A673 (cell line): ENCODE measurements around the gene FTCD.

Source experiments
- EZH2 ChIP-seq: fragments of 200-600 bp; sonication (generic); IDR thresholded peaks from 2 replicates; pipeline ENCODE4 v1.6.1; 2017; ENCODE audit warnings: borderline replicate concordance, low read depth, mild to moderate bottlenecking, mixed read lengths, antibody characterized with exemption, low read length; ENCODE audit not compliant: poor library complexity, severe bottlenecking
- TF ChIP-seq, protein P1 (sequence below): fragments of 300-800, 200-600 bp; sonication (generic); conservative IDR thresholded peaks from 2 replicates; pipeline ENCODE4 v1.5.1; 2017; ENCODE audit warnings: low read depth, mild to moderate bottlenecking, antibody characterized with exemption, low read length, moderate library complexity, mixed read lengths

DNA sequence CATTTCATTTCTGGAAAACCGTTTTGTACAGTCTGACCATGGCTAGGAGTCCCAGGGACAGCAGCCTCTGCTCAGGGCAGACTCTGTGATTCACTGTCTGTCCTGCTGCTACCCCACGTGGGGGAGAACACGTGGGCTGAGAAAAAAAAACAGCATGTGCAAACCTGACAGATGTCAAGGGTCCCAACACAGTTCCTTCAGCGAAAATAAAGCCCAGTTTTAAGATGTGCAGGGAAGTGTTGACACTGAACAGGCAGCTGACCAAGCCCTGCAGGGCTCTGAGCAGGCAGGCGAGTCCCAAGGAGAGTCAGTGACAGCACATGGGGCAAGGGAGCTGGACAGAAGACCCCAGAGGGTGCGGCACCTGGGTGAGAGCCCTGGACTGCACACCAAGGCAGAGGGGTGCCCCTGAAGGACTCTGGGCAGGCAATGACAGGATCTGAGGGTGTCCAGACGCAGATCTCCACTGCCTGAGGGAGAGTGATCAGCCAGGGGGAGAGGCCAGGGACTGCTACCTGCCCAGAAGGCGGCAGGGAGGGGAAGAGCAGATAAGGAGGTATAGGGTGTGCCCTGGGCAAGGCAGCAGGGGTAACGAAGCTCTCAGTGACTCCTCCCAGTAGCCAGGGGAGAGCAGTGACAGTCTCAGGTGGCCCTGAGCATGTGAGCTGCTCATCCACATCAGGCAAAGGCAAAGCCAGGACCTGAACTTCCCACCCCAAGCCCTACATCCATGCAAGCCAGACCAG, 34.0 kb upstream of the FTCD start:
- TF ChIP-seq, protein P1, sequence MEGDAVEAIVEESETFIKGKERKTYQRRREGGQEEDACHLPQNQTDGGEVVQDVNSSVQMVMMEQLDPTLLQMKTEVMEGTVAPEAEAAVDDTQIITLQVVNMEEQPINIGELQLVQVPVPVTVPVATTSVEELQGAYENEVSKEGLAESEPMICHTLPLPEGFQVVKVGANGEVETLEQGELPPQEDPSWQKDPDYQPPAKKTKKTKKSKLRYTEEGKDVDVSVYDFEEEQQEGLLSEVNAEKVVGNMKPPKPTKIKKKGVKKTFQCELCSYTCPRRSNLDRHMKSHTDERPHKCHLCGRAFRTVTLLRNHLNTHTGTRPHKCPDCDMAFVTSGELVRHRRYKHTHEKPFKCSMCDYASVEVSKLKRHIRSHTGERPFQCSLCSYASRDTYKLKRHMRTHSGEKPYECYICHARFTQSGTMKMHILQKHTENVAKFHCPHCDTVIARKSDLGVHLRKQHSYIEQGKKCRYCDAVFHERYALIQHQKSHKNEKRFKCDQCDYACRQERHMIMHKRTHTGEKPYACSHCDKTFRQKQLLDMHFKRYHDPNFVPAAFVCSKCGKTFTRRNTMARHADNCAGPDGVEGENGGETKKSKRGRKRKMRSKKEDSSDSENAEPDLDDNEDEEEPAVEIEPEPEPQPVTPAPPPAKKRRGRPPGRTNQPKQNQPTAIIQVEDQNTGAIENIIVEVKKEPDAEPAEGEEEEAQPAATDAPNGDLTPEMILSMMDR: no peak
- no peak for TF ChIP-seq EZH2
